ENCODE data around the gene CNTNAP2. TPM values are rescaled to one million over a fixed set of nuclear protein-coding genes. Genes with fewer than 3 reads are reported as not detected.

The CNTNAP2 gene
- polyA plus RNA-seq, 6 donors from 2014 or later: 38.2 to 132 (median 77.9) TPM

- DNase-seq (no peak), ATAC-seq (ENCODE audit: low read depth in 2 of 2) (no peak)
- Mint-ChIP-seq H3K27me3 (no peaks in the 10 kb centered on the region), H3K4me3 (no peak overlapping the region), H3K36me3 (no peaks in the 10 kb centered on the region), H3K4me1 (peaks cover 0 to 2% (median 0%) of the 10 kb centered on the region in 3 donors), H3K27ac (no peak overlapping the region), H3K9me3 (peaks cover 0 to 13% (median 3%) of the 10 kb centered on the region in 7 donors)
Observed at GRCh38 chr7:146366938-146367337, 250.3 kb downstream of the CNTNAP2 start.

GRCh38 chr7:146370171-146370570 is 253.6 kb downstream of the CNTNAP2 start:
- ATAC-seq (ENCODE audit: low read depth in 2 of 2) (no peak), DNase-seq (no peak)
- Mint-ChIP-seq H3K27me3 (no peaks in the 10 kb centered on the region), H3K9me3 (peaks cover 0 to 5% (median 0%) of the 10 kb centered on the region in 7 donors), H3K36me3 (no peaks in the 10 kb centered on the region), H3K4me1 (no peaks in the 10 kb centered on the region), H3K4me3 (no peak overlapping the region), H3K27ac (no peak overlapping the region)

- Mint-ChIP-seq H3K9me3 (peaks cover 0 to 10% (median 0%) of the 10 kb centered on the region in 7 donors), H3K27ac (peak overlapping the region in 1 of 6 donors; percentile 23), H3K27me3 (no peaks in the 10 kb centered on the region), H3K36me3 (no peaks in the 10 kb centered on the region), H3K4me3 (no peak overlapping the region), H3K4me1 (no peaks in the 10 kb centered on the region)
- DNase-seq (no peak), ATAC-seq (ENCODE audit: low read depth in 2 of 2) (no peak)
Observed at GRCh38 chr7:146375170-146375569, 258.6 kb downstream of the CNTNAP2 start.

GRCh38 chr7:146378196-146378595 is 261.6 kb downstream of the CNTNAP2 start:
- no peaks in the 10 kb centered on the region for H3K36me3 Mint-ChIP-seq
- no peaks in the 10 kb centered on the region for H3K27me3 Mint-ChIP-seq
- no peaks in the 10 kb centered on the region for H3K4me1 Mint-ChIP-seq
- H3K27ac Mint-ChIP-seq: no peak overlapping the region
- peaks cover 0 to 5% (median 0%) of the 10 kb centered on the region in 7 donors for H3K9me3 Mint-ChIP-seq
- no peak overlapping the region for H3K4me3 Mint-ChIP-seq
- no peak for DNase-seq
- ATAC-seq (ENCODE audit: low read depth in 2 of 2): no peak

- peaks cover 0 to 5% (median 0%) of the 10 kb centered on the region in 7 donors for H3K9me3 Mint-ChIP-seq
- no peak overlapping the region for H3K27ac Mint-ChIP-seq
- no peak for DNase-seq
- H3K36me3 Mint-ChIP-seq: no peaks in the 10 kb centered on the region
- no peak overlapping the region for H3K4me3 Mint-ChIP-seq
- no peaks in the 10 kb centered on the region for H3K4me1 Mint-ChIP-seq
- H3K27me3 Mint-ChIP-seq: no peaks in the 10 kb centered on the region
- no peak for ATAC-seq (ENCODE audit: low read depth in 2 of 2)
Observed at GRCh38 chr7:146387140-146387539, 270.5 kb downstream of the CNTNAP2 start.

- H3K9me3 Mint-ChIP-seq: peaks cover 0 to 4% (median 2%) of the 10 kb centered on the region in 7 donors
- H3K27ac Mint-ChIP-seq: no peak overlapping the region
- ATAC-seq (ENCODE audit: low read depth in 2 of 2) (no peak), DNase-seq (no peak)
- H3K4me1 Mint-ChIP-seq: no peaks in the 10 kb centered on the region
- no peaks in the 10 kb centered on the region for H3K27me3 Mint-ChIP-seq
- H3K36me3 Mint-ChIP-seq: no peaks in the 10 kb centered on the region
- no peak overlapping the region for H3K4me3 Mint-ChIP-seq
Observed at GRCh38 chr7:146388928-146389327, 272.3 kb downstream of the CNTNAP2 start.

GRCh38 chr7:146393346-146393745 is 276.7 kb downstream of the CNTNAP2 start:
- Mint-ChIP-seq H3K27me3 (no peaks in the 10 kb centered on the region), H3K36me3 (no peaks in the 10 kb centered on the region), H3K27ac (peak overlapping the region in 1 of 6 donors; percentile 36), H3K4me3 (no peak overlapping the region), H3K9me3 (peaks cover 0 to 7% (median 2%) of the 10 kb centered on the region in 7 donors), H3K4me1 (no peaks in the 10 kb centered on the region)
- no peak for DNase-seq
- no peak for ATAC-seq (ENCODE audit: low read depth in 2 of 2)

- Mint-ChIP-seq H3K4me3 (no peak overlapping the region), H3K27me3 (no peaks in the 10 kb centered on the region), H3K27ac (no peak overlapping the region), H3K9me3 (peaks cover 0 to 7% (median 0%) of the 10 kb centered on the region in 7 donors), H3K36me3 (no peaks in the 10 kb centered on the region), H3K4me1 (no peaks in the 10 kb centered on the region)
- DNase-seq: no peak
- no peak for ATAC-seq (ENCODE audit: low read depth in 2 of 2)
Observed at GRCh38 chr7:146397141-146397540, 280.5 kb downstream of the CNTNAP2 start.

- H3K9me3 Mint-ChIP-seq: peaks cover 0 to 10% (median 2%) of the 10 kb centered on the region in 7 donors
- no peaks in the 10 kb centered on the region for H3K4me1 Mint-ChIP-seq
- no peak overlapping the region for H3K27ac Mint-ChIP-seq
- ATAC-seq (ENCODE audit: low read depth in 2 of 2) (no peak), DNase-seq (no peak)
- H3K4me3 Mint-ChIP-seq: no peak overlapping the region
- H3K27me3 Mint-ChIP-seq: no peaks in the 10 kb centered on the region
- no peaks in the 10 kb centered on the region for H3K36me3 Mint-ChIP-seq
Observed at GRCh38 chr7:146401939-146402338, 285.3 kb downstream of the CNTNAP2 start.

GRCh38 chr7:146405737-146406136 is 289.1 kb downstream of the CNTNAP2 start:
- H3K9me3 Mint-ChIP-seq: peaks cover 0 to 10% (median 2%) of the 10 kb centered on the region in 7 donors
- H3K27ac Mint-ChIP-seq: no peak overlapping the region
- H3K4me1 Mint-ChIP-seq: no peaks in the 10 kb centered on the region
- no peaks in the 10 kb centered on the region for H3K36me3 Mint-ChIP-seq
- H3K4me3 Mint-ChIP-seq: no peak overlapping the region
- ATAC-seq (ENCODE audit: low read depth in 2 of 2) (no peak), DNase-seq (no peak)
- no peaks in the 10 kb centered on the region for H3K27me3 Mint-ChIP-seq

GRCh38 chr7:146411975-146412374 is 295.4 kb downstream of the CNTNAP2 start:
- ATAC-seq (ENCODE audit: low read depth in 2 of 2) (no peak), DNase-seq (no peak)
- no peaks in the 10 kb centered on the region for H3K27me3 Mint-ChIP-seq
- H3K4me3 Mint-ChIP-seq: no peak overlapping the region
- no peaks in the 10 kb centered on the region for H3K36me3 Mint-ChIP-seq
- no peak overlapping the region for H3K27ac Mint-ChIP-seq
- H3K4me1 Mint-ChIP-seq: no peaks in the 10 kb centered on the region
- H3K9me3 Mint-ChIP-seq: peaks cover 0 to 2% (median 0%) of the 10 kb centered on the region in 7 donors

- no peaks in the 10 kb centered on the region for H3K27me3 Mint-ChIP-seq
- H3K4me3 Mint-ChIP-seq: no peak overlapping the region
- H3K9me3 Mint-ChIP-seq: peaks cover 0 to 2% (median 0%) of the 10 kb centered on the region in 7 donors
- H3K36me3 Mint-ChIP-seq: no peaks in the 10 kb centered on the region
- H3K4me1 Mint-ChIP-seq: no peaks in the 10 kb centered on the region
- no peak for DNase-seq
- ATAC-seq (ENCODE audit: low read depth in 2 of 2): no peak
- no peak overlapping the region for H3K27ac Mint-ChIP-seq
Observed at GRCh38 chr7:146412781-146413180, 296.2 kb downstream of the CNTNAP2 start.

- ATAC-seq (ENCODE audit: low read depth in 2 of 2) (no peak), DNase-seq (no peak)
- no peaks in the 10 kb centered on the region for H3K4me1 Mint-ChIP-seq
- peaks cover 0 to 2% (median 0%) of the 10 kb centered on the region in 7 donors for H3K9me3 Mint-ChIP-seq
- H3K27me3 Mint-ChIP-seq: no peaks in the 10 kb centered on the region
- H3K36me3 Mint-ChIP-seq: no peaks in the 10 kb centered on the region
- no peak overlapping the region for H3K27ac Mint-ChIP-seq
- no peak overlapping the region for H3K4me3 Mint-ChIP-seq
Observed at GRCh38 chr7:146414373-146414772, 297.8 kb downstream of the CNTNAP2 start.

- H3K4me1 Mint-ChIP-seq: no peaks in the 10 kb centered on the region
- peaks cover 0 to 2% (median 0%) of the 10 kb centered on the region in 7 donors for H3K9me3 Mint-ChIP-seq
- H3K36me3 Mint-ChIP-seq: no peaks in the 10 kb centered on the region
- H3K27me3 Mint-ChIP-seq: no peaks in the 10 kb centered on the region
- no peak overlapping the region for H3K27ac Mint-ChIP-seq
- H3K4me3 Mint-ChIP-seq: no peak overlapping the region
- no peak for DNase-seq
- ATAC-seq (ENCODE audit: low read depth in 2 of 2): no peak
Observed at GRCh38 chr7:146414937-146415336, 298.3 kb downstream of the CNTNAP2 start.

GRCh38 chr7:146417176-146417575 is 300.6 kb downstream of the CNTNAP2 start:
- Mint-ChIP-seq H3K36me3 (no peaks in the 10 kb centered on the region), H3K9me3 (peaks cover 0 to 1% (median 0%) of the 10 kb centered on the region in 7 donors), H3K4me1 (no peaks in the 10 kb centered on the region), H3K4me3 (no peak overlapping the region), H3K27me3 (no peaks in the 10 kb centered on the region), H3K27ac (no peak overlapping the region)
- DNase-seq (no peak), ATAC-seq (ENCODE audit: low read depth in 2 of 2) (no peak)

All from naive B cell (primary cell).